ENCODE data around the gene RPN1. TPM values are rescaled to one million over a fixed set of nuclear protein-coding genes. Genes with fewer than 3 reads are reported as not detected.
A peak's percentile ranks its signal among the peaks of the same experiment; 100 is the strongest.

The RPN1 gene
- total and polyA plus RNA-seq, 10 of the 15 experiments (the other 5 are each of a cell fraction or from before 2014, with no cell fraction given), result 56.1 to 266 (median 157) TPM

DNA sequence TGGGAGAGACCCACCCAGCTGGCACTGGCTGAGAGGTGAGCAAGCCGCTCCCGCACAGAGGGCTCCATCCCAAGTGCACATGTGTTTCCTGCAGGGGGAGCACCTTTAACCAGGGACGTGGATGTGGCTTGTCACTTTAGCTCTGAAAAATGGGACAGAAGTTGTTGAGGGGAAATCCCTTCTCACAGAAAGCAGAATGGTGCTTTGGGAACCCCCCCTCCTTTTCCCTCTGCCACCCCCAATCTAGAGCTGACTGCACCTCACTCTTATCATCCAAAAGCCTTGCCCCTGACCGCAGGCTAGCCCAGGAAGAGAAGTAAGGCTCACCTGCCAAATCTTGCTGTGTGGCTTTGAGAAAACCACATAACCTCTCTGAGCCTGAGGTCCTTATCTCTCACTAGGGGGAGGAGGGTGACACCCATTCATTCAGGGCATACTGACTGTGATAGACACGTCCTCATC, 77.9 kb downstream of the RPN1 start (continued):
- TF ChIP-seq ATF3 (IDR thresholded peaks at IDR 0.05; ENCODE audit: borderline replicate concordance, extremely low read depth, low read depth, low read length), result no peak
- TF ChIP-seq CBX5 (IDR thresholded peaks at IDR 0.05; ENCODE audit: low read depth), result no peak
- no peak for TF ChIP-seq BACH1 (IDR thresholded peaks at IDR 0.05; ENCODE audit: borderline replicate concordance)
- TF ChIP-seq SREBF1 (IDR thresholded peaks at IDR 0.05; ENCODE audit: low read length), result no peak
- no peak for TF ChIP-seq SREBF2 (IDR thresholded peaks at IDR 0.05; ENCODE audit: low read length)
- TF ChIP-seq, protein P1, sequence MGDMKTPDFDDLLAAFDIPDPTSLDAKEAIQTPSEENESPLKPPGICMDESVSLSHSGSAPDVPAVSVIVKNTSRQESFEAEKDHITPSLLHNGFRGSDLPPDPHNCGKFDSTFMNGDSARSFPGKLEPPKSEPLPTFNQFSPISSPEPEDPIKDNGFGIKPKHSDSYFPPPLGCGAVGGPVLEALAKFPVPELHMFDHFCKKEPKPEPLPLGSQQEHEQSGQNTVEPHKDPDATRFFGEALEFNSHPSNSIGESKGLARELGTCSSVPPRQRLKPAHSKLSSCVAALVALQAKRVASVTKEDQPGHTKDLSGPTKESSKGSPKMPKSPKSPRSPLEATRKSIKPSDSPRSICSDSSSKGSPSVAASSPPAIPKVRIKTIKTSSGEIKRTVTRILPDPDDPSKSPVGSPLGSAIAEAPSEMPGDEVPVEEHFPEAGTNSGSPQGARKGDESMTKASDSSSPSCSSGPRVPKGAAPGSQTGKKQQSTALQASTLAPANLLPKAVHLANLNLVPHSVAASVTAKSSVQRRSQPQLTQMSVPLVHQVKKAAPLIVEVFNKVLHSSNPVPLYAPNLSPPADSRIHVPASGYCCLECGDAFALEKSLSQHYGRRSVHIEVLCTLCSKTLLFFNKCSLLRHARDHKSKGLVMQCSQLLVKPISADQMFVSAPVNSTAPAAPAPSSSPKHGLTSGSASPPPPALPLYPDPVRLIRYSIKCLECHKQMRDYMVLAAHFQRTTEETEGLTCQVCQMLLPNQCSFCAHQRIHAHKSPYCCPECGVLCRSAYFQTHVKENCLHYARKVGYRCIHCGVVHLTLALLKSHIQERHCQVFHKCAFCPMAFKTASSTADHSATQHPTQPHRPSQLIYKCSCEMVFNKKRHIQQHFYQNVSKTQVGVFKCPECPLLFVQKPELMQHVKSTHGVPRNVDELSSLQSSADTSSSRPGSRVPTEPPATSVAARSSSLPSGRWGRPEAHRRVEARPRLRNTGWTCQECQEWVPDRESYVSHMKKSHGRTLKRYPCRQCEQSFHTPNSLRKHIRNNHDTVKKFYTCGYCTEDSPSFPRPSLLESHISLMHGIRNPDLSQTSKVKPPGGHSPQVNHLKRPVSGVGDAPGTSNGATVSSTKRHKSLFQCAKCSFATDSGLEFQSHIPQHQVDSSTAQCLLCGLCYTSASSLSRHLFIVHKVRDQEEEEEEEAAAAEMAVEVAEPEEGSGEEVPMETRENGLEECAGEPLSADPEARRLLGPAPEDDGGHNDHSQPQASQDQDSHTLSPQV (IDR thresholded peaks at IDR 0.05), result no peak
- no peak for TF ChIP-seq RAD51 (IDR thresholded peaks at IDR 0.05)
- no peak for TF ChIP-seq CEBPB (IDR thresholded peaks at IDR 0.05; ENCODE audit: borderline replicate concordance in 1 of 2, low read depth in 2 of 2, low read length in 2 of 2)
- no peak for TF ChIP-seq CHD1 (IDR thresholded peaks at IDR 0.05; ENCODE audit: low read depth, low read length)
- TF ChIP-seq POLR2AphosphoS5 (IDR thresholded peaks at IDR 0.05; ENCODE audit: low read length), result no peak
- TF ChIP-seq ZNF274 (IDR thresholded peaks at IDR 0.05; ENCODE audit: insufficient read depth, insufficient read length), result no peak
- no peak for TF ChIP-seq SP1 (IDR thresholded peaks at IDR 0.05; ENCODE audit: low read depth, low read length)
- no peak for TF ChIP-seq ESRRA (IDR thresholded peaks at IDR 0.05; ENCODE audit: low read length)
- 0 out of 2 replicates have a peak, but pooled peaks have one; percentile 10 for TF ChIP-seq PAX5 (IDR thresholded peaks at IDR 0.05; ENCODE audit: borderline replicate concordance, low read depth, low read length)
- no peak for TF ChIP-seq HDGF (IDR thresholded peaks at IDR 0.05)
- TF ChIP-seq NFXL1 (IDR thresholded peaks at IDR 0.05; ENCODE audit: borderline replicate concordance), result peak; percentile 54; the same call in 1 of the 2 replicates
- TF ChIP-seq SMAD1 (IDR thresholded peaks at IDR 0.05; ENCODE audit: low read depth, partially characterized antibody), result no peak
- no peak for TF ChIP-seq SMAD5 (IDR thresholded peaks at IDR 0.05; ENCODE audit: low read depth)
- TF ChIP-seq ETV6 (conservative IDR thresholded peaks at IDR 0.05 in 1 of 2, IDR thresholded peaks at IDR 0.05 in 1 of 2; ENCODE audit: borderline replicate concordance in 1 of 2, low read depth in 1 of 2), result no peak
- no peak for TF ChIP-seq TCF12 (IDR thresholded peaks at IDR 0.05; ENCODE audit: low read depth, low read length)
- no peak for TF ChIP-seq ATF7 (IDR thresholded peaks at IDR 0.05; ENCODE audit: low read depth)
- TF ChIP-seq STAT1 (conservative IDR thresholded peaks at IDR 0.05), result no peak
- TF ChIP-seq, protein P2, sequence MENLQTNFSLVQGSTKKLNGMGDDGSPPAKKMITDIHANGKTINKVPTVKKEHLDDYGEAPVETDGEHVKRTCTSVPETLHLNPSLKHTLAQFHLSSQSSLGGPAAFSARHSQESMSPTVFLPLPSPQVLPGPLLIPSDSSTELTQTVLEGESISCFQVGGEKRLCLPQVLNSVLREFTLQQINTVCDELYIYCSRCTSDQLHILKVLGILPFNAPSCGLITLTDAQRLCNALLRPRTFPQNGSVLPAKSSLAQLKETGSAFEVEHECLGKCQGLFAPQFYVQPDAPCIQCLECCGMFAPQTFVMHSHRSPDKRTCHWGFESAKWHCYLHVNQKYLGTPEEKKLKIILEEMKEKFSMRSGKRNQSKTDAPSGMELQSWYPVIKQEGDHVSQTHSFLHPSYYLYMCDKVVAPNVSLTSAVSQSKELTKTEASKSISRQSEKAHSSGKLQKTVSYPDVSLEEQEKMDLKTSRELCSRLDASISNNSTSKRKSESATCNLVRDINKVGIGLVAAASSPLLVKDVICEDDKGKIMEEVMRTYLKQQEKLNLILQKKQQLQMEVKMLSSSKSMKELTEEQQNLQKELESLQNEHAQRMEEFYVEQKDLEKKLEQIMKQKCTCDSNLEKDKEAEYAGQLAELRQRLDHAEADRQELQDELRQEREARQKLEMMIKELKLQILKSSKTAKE (IDR thresholded peaks at IDR 0.05; ENCODE audit: low read depth, poor library complexity, severe bottlenecking), result peak; percentile 39
- no peak for TF ChIP-seq KDM1A (IDR thresholded peaks at IDR 0.05; ENCODE audit: borderline replicate concordance)
- TF ChIP-seq SMARCA5 (IDR thresholded peaks at IDR 0.05), result peak; percentile 91
- TF ChIP-seq HCFC1 (IDR thresholded peaks at IDR 0.05; ENCODE audit: low read length), result no peak
- TF ChIP-seq EZH2 (IDR thresholded peaks at IDR 0.05; ENCODE audit: borderline replicate concordance, control insufficient read depth, low read depth, low read length), result no peak
- no peak for TF ChIP-seq PAX8 (IDR thresholded peaks at IDR 0.05)

Measured in GM12878 (cell line).